ENCODE results near the gene A2M.

GRCh38 chr12:9147461-9147860, 31.7 kb upstream of the A2M start:
- TF ChIP-seq, protein P1, sequence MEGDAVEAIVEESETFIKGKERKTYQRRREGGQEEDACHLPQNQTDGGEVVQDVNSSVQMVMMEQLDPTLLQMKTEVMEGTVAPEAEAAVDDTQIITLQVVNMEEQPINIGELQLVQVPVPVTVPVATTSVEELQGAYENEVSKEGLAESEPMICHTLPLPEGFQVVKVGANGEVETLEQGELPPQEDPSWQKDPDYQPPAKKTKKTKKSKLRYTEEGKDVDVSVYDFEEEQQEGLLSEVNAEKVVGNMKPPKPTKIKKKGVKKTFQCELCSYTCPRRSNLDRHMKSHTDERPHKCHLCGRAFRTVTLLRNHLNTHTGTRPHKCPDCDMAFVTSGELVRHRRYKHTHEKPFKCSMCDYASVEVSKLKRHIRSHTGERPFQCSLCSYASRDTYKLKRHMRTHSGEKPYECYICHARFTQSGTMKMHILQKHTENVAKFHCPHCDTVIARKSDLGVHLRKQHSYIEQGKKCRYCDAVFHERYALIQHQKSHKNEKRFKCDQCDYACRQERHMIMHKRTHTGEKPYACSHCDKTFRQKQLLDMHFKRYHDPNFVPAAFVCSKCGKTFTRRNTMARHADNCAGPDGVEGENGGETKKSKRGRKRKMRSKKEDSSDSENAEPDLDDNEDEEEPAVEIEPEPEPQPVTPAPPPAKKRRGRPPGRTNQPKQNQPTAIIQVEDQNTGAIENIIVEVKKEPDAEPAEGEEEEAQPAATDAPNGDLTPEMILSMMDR (IDR thresholded peaks at IDR 0.05): no peak
- TF ChIP-seq ELF4 (CRISPR knock-in tag; IDR thresholded peaks at IDR 0.05; ENCODE audit: low read depth) (no peak), KAT7 (CRISPR knock-in tag; IDR thresholded peaks at IDR 0.05; ENCODE audit: borderline replicate concordance) (no peak), FOXP1 (CRISPR knock-in tag; IDR thresholded peaks at IDR 0.05; ENCODE audit: borderline replicate concordance) (no peak), ZBTB43 (CRISPR knock-in tag; IDR thresholded peaks at IDR 0.05) (no peak), TCF7 (CRISPR knock-in tag; IDR thresholded peaks at IDR 0.05; ENCODE audit: low read depth) (no peak), HMGA2 (CRISPR knock-in tag; IDR thresholded peaks at IDR 0.05) (no peak), AFF4 (CRISPR knock-in tag; IDR thresholded peaks at IDR 0.05; ENCODE audit: borderline replicate concordance) (no peak)
- TF ChIP-seq, protein P2, sequence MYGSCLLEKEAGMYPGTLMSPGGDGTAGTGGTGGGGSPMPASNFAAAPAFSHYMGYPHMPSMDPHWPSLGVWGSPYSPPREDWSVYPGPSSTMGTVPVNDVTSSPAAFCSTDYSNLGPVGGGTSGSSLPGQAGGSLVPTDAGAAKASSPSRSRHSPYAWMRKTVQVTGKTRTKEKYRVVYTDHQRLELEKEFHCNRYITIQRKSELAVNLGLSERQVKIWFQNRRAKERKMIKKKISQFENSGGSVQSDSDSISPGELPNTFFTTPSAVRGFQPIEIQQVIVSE (CRISPR knock-in tag; IDR thresholded peaks at IDR 0.05; ENCODE audit: borderline replicate concordance): no peak
- TF ChIP-seq, protein P3, sequence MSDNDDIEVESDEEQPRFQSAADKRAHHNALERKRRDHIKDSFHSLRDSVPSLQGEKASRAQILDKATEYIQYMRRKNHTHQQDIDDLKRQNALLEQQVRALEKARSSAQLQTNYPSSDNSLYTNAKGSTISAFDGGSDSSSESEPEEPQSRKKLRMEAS (CRISPR knock-in tag; IDR thresholded peaks at IDR 0.05): no peak
- TF ChIP-seq, protein P4, sequence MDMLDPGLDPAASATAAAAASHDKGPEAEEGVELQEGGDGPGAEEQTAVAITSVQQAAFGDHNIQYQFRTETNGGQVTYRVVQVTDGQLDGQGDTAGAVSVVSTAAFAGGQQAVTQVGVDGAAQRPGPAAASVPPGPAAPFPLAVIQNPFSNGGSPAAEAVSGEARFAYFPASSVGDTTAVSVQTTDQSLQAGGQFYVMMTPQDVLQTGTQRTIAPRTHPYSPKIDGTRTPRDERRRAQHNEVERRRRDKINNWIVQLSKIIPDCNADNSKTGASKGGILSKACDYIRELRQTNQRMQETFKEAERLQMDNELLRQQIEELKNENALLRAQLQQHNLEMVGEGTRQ (CRISPR knock-in tag; IDR thresholded peaks at IDR 0.05): no peak
- TF ChIP-seq, protein P5, sequence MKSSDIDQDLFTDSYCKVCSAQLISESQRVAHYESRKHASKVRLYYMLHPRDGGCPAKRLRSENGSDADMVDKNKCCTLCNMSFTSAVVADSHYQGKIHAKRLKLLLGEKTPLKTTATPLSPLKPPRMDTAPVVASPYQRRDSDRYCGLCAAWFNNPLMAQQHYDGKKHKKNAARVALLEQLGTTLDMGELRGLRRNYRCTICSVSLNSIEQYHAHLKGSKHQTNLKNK (CRISPR knock-in tag; IDR thresholded peaks at IDR 0.05): no peak
- TF ChIP-seq, protein P6, sequence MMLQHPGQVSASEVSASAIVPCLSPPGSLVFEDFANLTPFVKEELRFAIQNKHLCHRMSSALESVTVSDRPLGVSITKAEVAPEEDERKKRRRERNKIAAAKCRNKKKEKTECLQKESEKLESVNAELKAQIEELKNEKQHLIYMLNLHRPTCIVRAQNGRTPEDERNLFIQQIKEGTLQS (CRISPR knock-in tag; conservative IDR thresholded peaks at IDR 0.05): no peak

All from WTC11 (cell line).